ENCODE results near the gene PDZRN4.

The PDZRN4 gene

DNA sequence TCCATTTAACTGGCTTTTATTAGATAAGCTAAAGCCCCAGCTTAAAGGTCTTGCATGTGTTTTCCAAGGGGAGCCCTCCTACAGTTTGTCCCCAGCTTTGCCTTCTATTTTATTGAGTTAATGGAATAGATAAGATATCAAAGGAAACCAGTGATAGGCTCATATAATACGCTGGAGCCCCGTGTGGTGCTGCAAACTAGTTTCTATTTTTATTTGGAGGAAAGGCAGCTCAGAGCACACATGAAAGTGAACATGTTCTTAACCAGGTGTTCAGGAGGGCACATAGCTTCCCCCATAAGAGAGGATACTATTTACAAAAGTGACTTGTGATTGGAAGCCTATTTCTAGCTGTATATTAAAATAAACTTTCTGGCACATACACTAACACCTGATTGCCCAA, 251.7 kb downstream of the PDZRN4 start:
- no peak overlapping the region for H3K27ac ChIP-seq (replicated peaks)
- TF ChIP-seq, protein P1, sequence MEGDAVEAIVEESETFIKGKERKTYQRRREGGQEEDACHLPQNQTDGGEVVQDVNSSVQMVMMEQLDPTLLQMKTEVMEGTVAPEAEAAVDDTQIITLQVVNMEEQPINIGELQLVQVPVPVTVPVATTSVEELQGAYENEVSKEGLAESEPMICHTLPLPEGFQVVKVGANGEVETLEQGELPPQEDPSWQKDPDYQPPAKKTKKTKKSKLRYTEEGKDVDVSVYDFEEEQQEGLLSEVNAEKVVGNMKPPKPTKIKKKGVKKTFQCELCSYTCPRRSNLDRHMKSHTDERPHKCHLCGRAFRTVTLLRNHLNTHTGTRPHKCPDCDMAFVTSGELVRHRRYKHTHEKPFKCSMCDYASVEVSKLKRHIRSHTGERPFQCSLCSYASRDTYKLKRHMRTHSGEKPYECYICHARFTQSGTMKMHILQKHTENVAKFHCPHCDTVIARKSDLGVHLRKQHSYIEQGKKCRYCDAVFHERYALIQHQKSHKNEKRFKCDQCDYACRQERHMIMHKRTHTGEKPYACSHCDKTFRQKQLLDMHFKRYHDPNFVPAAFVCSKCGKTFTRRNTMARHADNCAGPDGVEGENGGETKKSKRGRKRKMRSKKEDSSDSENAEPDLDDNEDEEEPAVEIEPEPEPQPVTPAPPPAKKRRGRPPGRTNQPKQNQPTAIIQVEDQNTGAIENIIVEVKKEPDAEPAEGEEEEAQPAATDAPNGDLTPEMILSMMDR (IDR thresholded peaks at IDR 0.05; ENCODE audit: insufficient read depth, low read length): no peak
- no peak for TF ChIP-seq SPI1 (IDR thresholded peaks at IDR 0.05; ENCODE audit: borderline replicate concordance, low read depth)
- TF ChIP-seq GABPA (IDR thresholded peaks at IDR 0.05; ENCODE audit: low read depth): no peak
- TF ChIP-seq, protein P2, sequence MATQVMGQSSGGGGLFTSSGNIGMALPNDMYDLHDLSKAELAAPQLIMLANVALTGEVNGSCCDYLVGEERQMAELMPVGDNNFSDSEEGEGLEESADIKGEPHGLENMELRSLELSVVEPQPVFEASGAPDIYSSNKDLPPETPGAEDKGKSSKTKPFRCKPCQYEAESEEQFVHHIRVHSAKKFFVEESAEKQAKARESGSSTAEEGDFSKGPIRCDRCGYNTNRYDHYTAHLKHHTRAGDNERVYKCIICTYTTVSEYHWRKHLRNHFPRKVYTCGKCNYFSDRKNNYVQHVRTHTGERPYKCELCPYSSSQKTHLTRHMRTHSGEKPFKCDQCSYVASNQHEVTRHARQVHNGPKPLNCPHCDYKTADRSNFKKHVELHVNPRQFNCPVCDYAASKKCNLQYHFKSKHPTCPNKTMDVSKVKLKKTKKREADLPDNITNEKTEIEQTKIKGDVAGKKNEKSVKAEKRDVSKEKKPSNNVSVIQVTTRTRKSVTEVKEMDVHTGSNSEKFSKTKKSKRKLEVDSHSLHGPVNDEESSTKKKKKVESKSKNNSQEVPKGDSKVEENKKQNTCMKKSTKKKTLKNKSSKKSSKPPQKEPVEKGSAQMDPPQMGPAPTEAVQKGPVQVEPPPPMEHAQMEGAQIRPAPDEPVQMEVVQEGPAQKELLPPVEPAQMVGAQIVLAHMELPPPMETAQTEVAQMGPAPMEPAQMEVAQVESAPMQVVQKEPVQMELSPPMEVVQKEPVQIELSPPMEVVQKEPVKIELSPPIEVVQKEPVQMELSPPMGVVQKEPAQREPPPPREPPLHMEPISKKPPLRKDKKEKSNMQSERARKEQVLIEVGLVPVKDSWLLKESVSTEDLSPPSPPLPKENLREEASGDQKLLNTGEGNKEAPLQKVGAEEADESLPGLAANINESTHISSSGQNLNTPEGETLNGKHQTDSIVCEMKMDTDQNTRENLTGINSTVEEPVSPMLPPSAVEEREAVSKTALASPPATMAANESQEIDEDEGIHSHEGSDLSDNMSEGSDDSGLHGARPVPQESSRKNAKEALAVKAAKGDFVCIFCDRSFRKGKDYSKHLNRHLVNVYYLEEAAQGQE (IDR thresholded peaks at IDR 0.05; ENCODE audit: insufficient replicate concordance, low read depth): no peak
- TF ChIP-seq POLR2AphosphoS5 (IDR thresholded peaks at IDR 0.05; ENCODE audit: low read depth): no peak
- H3K4me3 ChIP-seq (replicated peaks; ENCODE audit: insufficient read depth, low read length): no peak overlapping the region
- no peaks in the 10 kb centered on the region for H3K27me3 ChIP-seq (ENCODE audit: insufficient read depth, poor library complexity, severe bottlenecking)
- no peak for DNase-seq (ENCODE audit: low read depth in 1 of 2, low spot score in 1 of 2)

DNA sequence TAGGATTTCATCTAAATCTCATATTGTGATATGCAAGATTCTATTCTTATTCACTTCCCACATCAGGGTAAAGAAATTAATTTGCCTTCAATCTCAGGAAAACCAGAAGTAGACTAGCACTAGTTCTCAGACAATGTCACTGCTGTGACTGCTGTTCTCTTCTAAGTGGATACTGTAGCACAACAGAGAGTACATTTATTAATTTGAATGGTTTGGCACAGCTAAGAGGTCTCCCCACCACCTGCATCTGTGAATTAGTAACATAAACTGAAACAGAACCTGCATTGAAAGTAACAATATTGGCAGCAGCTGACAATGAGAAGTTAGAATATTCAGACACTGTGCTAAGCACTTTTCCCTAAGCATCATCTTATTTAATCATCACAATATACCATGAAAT, 253.1 kb downstream of the PDZRN4 start:
- DNase-seq (ENCODE audit: low read depth in 1 of 2, low spot score in 1 of 2): no peak
- TF ChIP-seq POLR2AphosphoS5 (IDR thresholded peaks at IDR 0.05; ENCODE audit: low read depth) (no peak), GABPA (IDR thresholded peaks at IDR 0.05; ENCODE audit: low read depth) (no peak), SPI1 (IDR thresholded peaks at IDR 0.05; ENCODE audit: borderline replicate concordance, low read depth) (no peak)
- TF ChIP-seq, protein P1 (IDR thresholded peaks at IDR 0.05; ENCODE audit: insufficient read depth, low read length): no peak
- TF ChIP-seq, protein P2 (IDR thresholded peaks at IDR 0.05; ENCODE audit: insufficient replicate concordance, low read depth): no peak
- no peak overlapping the region for H3K27ac ChIP-seq (replicated peaks)
- no peaks in the 10 kb centered on the region for H3K27me3 ChIP-seq (ENCODE audit: insufficient read depth, poor library complexity, severe bottlenecking)
- no peak overlapping the region for H3K4me3 ChIP-seq (replicated peaks; ENCODE audit: insufficient read depth, low read length)

DNA sequence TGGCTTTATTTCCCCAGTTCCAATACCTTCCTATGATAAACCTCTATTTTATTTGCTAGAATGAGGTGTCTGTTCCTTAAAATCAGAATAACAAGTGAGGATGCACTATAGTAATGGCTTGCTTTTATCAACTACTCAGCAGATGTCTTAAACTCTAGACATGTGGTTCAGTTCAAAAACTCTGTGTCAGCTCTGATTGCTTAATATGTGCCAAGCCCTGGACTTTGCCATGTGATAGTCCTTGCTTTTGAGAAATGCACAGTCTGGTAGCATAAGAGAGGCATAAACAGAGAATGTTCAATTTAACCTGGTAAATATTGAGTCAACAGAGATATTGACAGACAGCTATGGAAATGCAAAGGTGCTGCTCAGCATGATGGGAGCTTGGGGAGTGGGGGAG, 254.8 kb downstream of the PDZRN4 start:
- Histone ChIP-seq H3K27me3 (ENCODE audit: insufficient read depth, poor library complexity, severe bottlenecking) (no peaks in the 10 kb centered on the region), H3K27ac (replicated peaks) (no peak overlapping the region), H3K4me3 (replicated peaks; ENCODE audit: insufficient read depth, low read length) (no peak overlapping the region)
- DNase-seq (ENCODE audit: low read depth in 1 of 2, low spot score in 1 of 2): no peak
- TF ChIP-seq GABPA (IDR thresholded peaks at IDR 0.05; ENCODE audit: low read depth): no peak
- no peak for TF ChIP-seq SPI1 (IDR thresholded peaks at IDR 0.05; ENCODE audit: borderline replicate concordance, low read depth)
- TF ChIP-seq POLR2AphosphoS5 (IDR thresholded peaks at IDR 0.05; ENCODE audit: low read depth): no peak
- TF ChIP-seq, protein P2 (IDR thresholded peaks at IDR 0.05; ENCODE audit: insufficient replicate concordance, low read depth): no peak
- TF ChIP-seq, protein P1 (IDR thresholded peaks at IDR 0.05; ENCODE audit: insufficient read depth, low read length): no peak
